Measurements from ENCODE around the gene GPR156. TPM values are rescaled to one million over a fixed set of nuclear protein-coding genes. Genes with fewer than 3 reads are reported as not detected.
"Not testable (repeated sequence)": the region's sequence is repeated elsewhere in the genome, so short reads cannot be mapped to it uniquely, and the experiment has no call there.

GPR156 gene
- total RNA-seq, 2 experiments from 2014 or later: not detected

DNA sequence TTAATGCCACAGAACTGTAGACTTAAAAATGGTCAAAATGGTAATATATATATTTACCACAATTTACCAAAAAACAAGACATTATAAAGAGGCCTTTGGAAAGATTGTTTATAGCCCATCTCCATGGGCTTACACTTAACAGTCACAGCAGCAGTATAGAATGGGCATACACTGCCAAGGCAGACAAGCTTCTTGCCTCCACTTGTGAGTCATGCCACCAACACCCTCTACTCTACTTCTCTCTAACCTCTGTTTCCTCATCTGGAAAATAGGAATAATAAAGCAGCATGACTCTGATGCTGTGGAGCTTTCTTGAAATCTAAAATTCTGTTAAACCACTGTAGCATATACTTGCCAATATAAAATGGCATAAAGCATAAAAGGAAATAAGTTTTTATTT, 14.4 kb upstream of the GPR156 start:
- no peaks in the 10 kb centered on the region for H3K9me3 Mint-ChIP-seq (ENCODE audit: insufficient read depth)
- peaks cover 7% of the 10 kb centered on the region for H3K27me3 Mint-ChIP-seq (ENCODE audit: low read depth)
- no peaks in the 10 kb centered on the region for H3K36me3 Mint-ChIP-seq (ENCODE audit: low read depth)
- DNase-seq (no peak), ATAC-seq (no peak)
- ChIA-PET CTCF (no interaction called here), POLR2A (no interaction called here)
- no peak overlapping the region for H3K27ac Mint-ChIP-seq
- no peak overlapping the region for H3K4me3 Mint-ChIP-seq
- H3K4me1 Mint-ChIP-seq (ENCODE audit: low read depth): no peaks in the 10 kb centered on the region

DNA sequence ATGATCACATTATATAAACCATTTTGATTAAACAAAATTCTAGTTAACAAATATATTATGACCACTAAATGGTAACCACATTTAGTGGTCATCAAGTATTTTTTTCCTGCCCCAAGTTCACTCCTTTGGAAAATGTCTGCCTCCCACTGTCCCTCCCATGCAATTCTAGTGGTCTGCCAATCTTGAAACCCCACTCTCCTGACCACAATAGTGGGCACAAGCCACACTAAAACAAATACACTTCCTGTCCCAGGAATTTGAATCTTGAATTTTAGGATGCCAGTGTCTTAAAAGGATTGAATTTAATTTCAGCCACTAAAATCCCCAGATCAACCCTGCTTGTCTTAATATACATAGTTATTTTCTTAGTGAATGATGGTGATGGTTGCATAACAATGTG, 14.0 kb upstream of the GPR156 start:
- CTCF ChIA-PET: no interaction called here
- no peaks in the 10 kb centered on the region for H3K4me1 Mint-ChIP-seq (ENCODE audit: low read depth)
- POLR2A ChIA-PET: no interaction called here
- H3K9me3 Mint-ChIP-seq (ENCODE audit: insufficient read depth): no peaks in the 10 kb centered on the region
- no peak for DNase-seq
- peaks cover 10% of the 10 kb centered on the region for H3K27me3 Mint-ChIP-seq (ENCODE audit: low read depth)
- H3K4me3 Mint-ChIP-seq: no peak overlapping the region
- ATAC-seq: no peak
- no peaks in the 10 kb centered on the region for H3K36me3 Mint-ChIP-seq (ENCODE audit: low read depth)
- no peak overlapping the region for H3K27ac Mint-ChIP-seq

DNA sequence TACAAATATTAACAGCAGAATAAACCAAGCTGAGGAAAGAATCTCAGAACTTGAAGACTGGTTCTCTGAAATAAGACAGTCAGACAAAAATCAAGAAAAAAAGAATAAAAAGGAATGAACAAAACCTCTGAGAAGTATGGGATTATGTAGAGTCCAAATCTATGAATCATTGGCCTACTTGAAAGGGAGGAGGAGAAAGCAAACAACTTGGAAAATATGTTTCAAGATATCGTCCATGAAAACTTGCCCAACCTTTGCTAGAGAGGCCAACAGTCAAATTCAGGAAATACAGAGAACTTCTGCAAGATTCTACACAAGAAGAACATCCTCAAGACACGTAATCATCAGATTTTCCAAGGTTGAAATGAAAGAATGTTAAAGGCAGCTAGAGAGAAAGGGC, 6.5 kb upstream of the GPR156 start:
- H3K4me3 Mint-ChIP-seq; H3K36me3 Mint-ChIP-seq (ENCODE audit: low read depth); ATAC-seq; H3K9me3 Mint-ChIP-seq (ENCODE audit: insufficient read depth); POLR2A ChIA-PET; DNase-seq; H3K27ac Mint-ChIP-seq; H3K4me1 Mint-ChIP-seq (ENCODE audit: low read depth): not testable (repeated sequence)
- H3K27me3 Mint-ChIP-seq (ENCODE audit: low read depth): peaks cover 20% of the 10 kb centered on the region
- CTCF ChIA-PET: interaction anchor here (0.6 to 0.7 kb wide), 2 partner anchors 40 to 57 kb away, joined by 3 to 5 read pairs; no protein-coding TSS in a partner anchor

DNA sequence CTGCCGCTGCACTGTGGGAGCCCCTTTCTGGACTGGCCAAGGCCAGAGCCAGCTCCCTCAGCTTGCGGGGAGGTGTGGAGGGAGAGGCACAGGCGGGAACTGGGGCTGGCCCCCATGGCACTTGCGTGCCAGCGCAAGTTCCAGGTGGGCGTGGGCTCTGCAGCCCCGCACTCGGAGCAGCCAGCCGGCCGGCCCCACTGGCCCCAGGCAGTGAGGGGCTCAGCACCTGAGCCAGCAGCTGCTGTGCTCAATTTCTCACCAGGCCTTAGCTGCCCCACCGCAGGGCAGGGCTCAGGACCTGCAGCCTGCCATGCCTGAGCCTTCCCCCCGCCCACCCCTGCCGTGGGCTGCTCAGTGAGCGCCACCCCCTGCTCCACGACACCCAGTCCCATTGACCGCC, 4.6 kb upstream of the GPR156 start:
- H3K27ac Mint-ChIP-seq: no peak overlapping the region
- H3K4me3 Mint-ChIP-seq: no peak overlapping the region
- peaks cover 29% of the 10 kb centered on the region for H3K27me3 Mint-ChIP-seq (ENCODE audit: low read depth)
- peaks cover 6% of the 10 kb centered on the region for H3K9me3 Mint-ChIP-seq (ENCODE audit: insufficient read depth)
- H3K36me3 Mint-ChIP-seq (ENCODE audit: low read depth): no peaks in the 10 kb centered on the region
- CTCF ChIA-PET: no interaction called here
- peaks cover 2% of the 10 kb centered on the region for H3K4me1 Mint-ChIP-seq (ENCODE audit: low read depth)
- POLR2A ChIA-PET: no interaction called here
- ATAC-seq (no peak), DNase-seq (no peak)

DNA sequence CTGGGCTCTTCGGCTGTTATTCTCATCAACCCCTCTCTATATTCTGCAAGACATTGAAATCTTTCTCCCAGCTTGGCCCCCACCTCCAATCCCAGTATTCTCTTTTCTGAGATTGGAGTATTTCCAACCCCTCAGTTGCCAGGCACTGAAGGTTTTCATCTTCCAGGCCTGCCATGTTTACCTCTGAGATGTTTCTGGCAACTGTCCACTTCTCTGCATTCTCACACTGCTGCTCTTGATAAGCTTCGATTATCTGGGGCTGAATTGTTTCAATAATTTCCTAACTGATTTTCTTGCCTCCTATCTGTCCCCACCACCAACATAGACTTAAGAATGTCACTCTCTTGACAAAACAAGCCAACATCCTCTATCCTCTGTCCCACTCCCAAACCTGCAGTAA, 1.4 kb upstream of the GPR156 start:
- ATAC-seq (no peak), DNase-seq (no peak)
- ChIA-PET CTCF (interaction anchor here (1.2 kb wide), 1 partner anchor 118 kb away, joined by 3 read pairs; no protein-coding TSS in a partner anchor), POLR2A (no interaction called here)
- Mint-ChIP-seq H3K9me3 (ENCODE audit: insufficient read depth) (no peaks in the 10 kb centered on the region), H3K27me3 (ENCODE audit: low read depth) (peaks cover 39% of the 10 kb centered on the region), H3K4me3 (no peak overlapping the region), H3K36me3 (ENCODE audit: low read depth) (no peaks in the 10 kb centered on the region), H3K4me1 (ENCODE audit: low read depth) (peaks cover 2% of the 10 kb centered on the region), H3K27ac (no peak overlapping the region)

DNA sequence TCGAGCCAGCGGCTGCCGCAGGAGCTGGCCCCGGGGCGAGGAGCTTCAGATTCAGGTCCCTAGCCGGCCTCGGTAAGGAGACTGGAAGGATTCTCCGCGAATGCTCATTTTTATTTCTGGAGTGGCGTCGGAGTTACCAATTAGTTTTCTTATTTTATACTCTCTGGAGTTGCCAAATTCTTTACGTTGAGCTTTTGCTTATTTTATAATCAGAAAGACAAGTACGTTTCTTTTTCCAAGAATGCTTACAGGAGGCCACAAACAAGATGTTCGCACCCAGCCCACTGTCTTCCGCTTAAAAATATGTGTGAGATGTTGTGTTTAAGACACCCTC, 453 bp upstream of the GPR156 start:
- peaks cover 2% of the 10 kb centered on the region for H3K4me1 Mint-ChIP-seq (ENCODE audit: low read depth)
- H3K27ac Mint-ChIP-seq: no peak overlapping the region
- ATAC-seq: no peak
- CTCF ChIA-PET: interaction anchor here (1.2 kb wide), 1 partner anchor 119 kb away, joined by 3 read pairs; no protein-coding TSS in a partner anchor
- H3K27me3 Mint-ChIP-seq (ENCODE audit: low read depth): peaks cover 48% of the 10 kb centered on the region
- DNase-seq: no peak
- H3K4me3 Mint-ChIP-seq: no peak overlapping the region
- H3K9me3 Mint-ChIP-seq (ENCODE audit: insufficient read depth): no peaks in the 10 kb centered on the region
- no peaks in the 10 kb centered on the region for H3K36me3 Mint-ChIP-seq (ENCODE audit: low read depth)
- POLR2A ChIA-PET: no interaction called here

DNA sequence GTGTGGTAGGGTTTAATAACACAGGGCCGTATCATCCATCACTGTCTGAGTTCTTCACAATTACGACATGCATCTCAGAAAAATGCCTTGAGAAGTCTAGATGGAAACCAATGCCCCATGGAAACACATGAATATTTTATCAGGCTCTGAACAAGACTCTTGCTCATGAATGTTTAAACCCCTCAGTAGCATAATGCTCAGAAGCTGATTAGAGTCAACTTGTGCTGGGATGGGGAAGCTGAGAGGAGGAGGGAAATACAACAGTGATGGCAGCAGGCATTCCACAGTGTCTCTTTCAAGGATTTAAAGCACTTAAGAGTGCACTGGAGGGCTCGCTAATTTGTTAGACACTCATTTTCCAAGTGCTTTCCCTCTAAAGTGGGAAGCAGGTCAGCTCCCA, 3.8 kb downstream of the GPR156 start:
- no peaks in the 10 kb centered on the region for H3K9me3 Mint-ChIP-seq (ENCODE audit: insufficient read depth)
- H3K36me3 Mint-ChIP-seq (ENCODE audit: low read depth): no peaks in the 10 kb centered on the region
- peaks cover 58% of the 10 kb centered on the region for H3K27me3 Mint-ChIP-seq (ENCODE audit: low read depth)
- H3K27ac Mint-ChIP-seq: no peak overlapping the region
- DNase-seq (no peak), ATAC-seq (no peak)
- ChIA-PET CTCF (no interaction called here), POLR2A (no interaction called here)
- H3K4me1 Mint-ChIP-seq (ENCODE audit: low read depth): peaks cover 2% of the 10 kb centered on the region
- no peak overlapping the region for H3K4me3 Mint-ChIP-seq

DNA sequence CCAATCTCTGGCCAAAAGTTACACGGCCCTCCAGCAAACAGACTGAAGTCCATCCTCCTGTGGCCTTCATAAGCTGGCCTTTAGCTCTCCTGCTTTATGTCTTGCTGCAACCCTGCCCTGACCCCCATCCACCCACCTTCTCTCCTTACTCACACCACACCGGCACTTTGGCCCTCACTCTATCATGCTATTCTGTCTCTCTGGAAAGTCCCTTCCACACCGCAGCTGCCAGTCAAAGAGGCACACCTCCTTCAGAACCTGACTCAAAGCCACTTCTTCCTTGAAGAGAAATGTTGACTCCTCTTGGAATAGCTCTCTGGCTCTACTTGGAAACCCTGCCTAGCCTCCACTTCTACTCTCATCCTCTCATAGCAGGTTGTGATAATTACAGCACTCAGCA, 4.5 kb downstream of the GPR156 start:
- POLR2A ChIA-PET: no interaction called here
- ATAC-seq: no peak

DNA sequence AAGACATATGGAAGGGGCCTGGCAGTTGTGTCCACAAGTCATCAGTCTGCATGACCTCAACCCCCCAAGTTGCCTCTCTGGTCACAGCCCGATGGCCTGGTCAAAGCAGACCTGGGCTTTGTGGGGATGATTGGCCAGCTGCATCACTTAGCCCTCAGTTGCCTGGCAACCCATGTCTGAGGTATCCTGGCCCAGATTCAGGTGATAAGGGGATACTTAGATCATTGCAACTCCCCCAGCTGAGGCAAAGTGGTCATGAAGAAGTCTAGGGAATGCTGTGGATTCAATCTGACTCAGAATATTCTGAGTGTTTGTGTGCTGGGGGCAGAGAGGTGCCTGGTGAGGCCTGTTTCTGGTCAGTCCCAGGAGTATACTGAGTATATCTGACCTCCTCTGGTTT, 5.0 kb downstream of the GPR156 start:
- POLR2A ChIA-PET: no interaction called here
- CTCF ChIA-PET: no interaction called here
- no peaks in the 10 kb centered on the region for H3K36me3 Mint-ChIP-seq (ENCODE audit: low read depth)
- ATAC-seq: no peak
- H3K4me1 Mint-ChIP-seq (ENCODE audit: low read depth): peaks cover 2% of the 10 kb centered on the region
- no peak overlapping the region for H3K27ac Mint-ChIP-seq
- peaks cover 55% of the 10 kb centered on the region for H3K27me3 Mint-ChIP-seq (ENCODE audit: low read depth)
- no peak overlapping the region for H3K4me3 Mint-ChIP-seq
- no peaks in the 10 kb centered on the region for H3K9me3 Mint-ChIP-seq (ENCODE audit: insufficient read depth)
- no peak for DNase-seq

More for the DNA sequence above, 4.5 kb downstream of the GPR156 start:
- H3K36me3 Mint-ChIP-seq (ENCODE audit: low read depth): no peaks in the 10 kb centered on the region
- no peak for DNase-seq
- no peak overlapping the region for H3K4me3 Mint-ChIP-seq
- H3K4me1 Mint-ChIP-seq (ENCODE audit: low read depth): peaks cover 2% of the 10 kb centered on the region
- H3K27ac Mint-ChIP-seq: no peak overlapping the region
- no peaks in the 10 kb centered on the region for H3K9me3 Mint-ChIP-seq (ENCODE audit: insufficient read depth)
- CTCF ChIA-PET: no interaction called here
- peaks cover 55% of the 10 kb centered on the region for H3K27me3 Mint-ChIP-seq (ENCODE audit: low read depth)

DNA sequence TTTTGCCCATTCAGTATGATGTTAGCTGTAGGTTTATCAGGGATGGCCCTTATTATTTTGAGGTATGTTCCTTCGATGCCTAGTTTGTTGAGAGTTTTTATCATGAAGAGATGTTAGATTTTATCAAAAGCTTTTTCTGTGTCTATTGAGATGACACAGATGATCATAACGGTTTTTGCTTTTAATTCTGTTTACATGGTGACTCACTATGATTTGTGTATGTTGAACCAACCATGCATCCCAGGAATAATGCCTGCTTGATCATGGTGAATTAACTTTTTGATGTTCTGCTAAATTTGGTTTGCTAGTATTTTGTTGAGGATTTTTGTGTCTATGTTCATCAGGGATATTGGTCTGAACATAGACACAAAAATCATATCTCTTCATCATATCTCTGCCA, 8.3 kb downstream of the GPR156 start:
- Mint-ChIP-seq H3K27ac (no peak overlapping the region), H3K9me3 (ENCODE audit: insufficient read depth) (no peaks in the 10 kb centered on the region), H3K4me1 (ENCODE audit: low read depth) (no peaks in the 10 kb centered on the region), H3K27me3 (ENCODE audit: low read depth) (peaks cover 39% of the 10 kb centered on the region), H3K4me3 (no peak overlapping the region), H3K36me3 (ENCODE audit: low read depth) (no peaks in the 10 kb centered on the region)
- ChIA-PET POLR2A (no interaction called here), CTCF (no interaction called here)
- no peak for ATAC-seq
- DNase-seq: no peak

DNA sequence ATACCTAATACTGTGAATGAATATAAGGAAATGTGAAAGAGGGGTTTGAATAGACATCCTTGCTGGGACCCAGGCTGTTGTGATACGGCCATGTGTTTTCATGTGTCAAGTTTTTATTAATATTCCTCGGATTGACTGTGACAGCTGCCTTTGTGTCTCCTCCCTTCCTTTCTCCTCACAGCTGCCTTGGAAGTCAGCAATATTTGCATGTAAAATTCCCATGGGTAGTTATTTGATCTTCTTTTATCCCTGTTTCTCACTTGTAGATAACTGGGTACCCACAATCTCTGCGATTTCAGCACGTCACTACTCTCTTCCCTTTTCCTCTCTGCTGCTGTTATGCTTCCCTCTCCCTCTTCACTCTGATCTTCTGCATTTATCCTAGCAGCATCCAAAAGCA, 9.4 kb downstream of the GPR156 start:
- H3K4me3 Mint-ChIP-seq: no peak overlapping the region
- peaks cover 35% of the 10 kb centered on the region for H3K27me3 Mint-ChIP-seq (ENCODE audit: low read depth)
- ATAC-seq (no peak), DNase-seq (no peak)
- ChIA-PET CTCF (no interaction called here), POLR2A (no interaction called here)
- H3K4me1 Mint-ChIP-seq (ENCODE audit: low read depth): no peaks in the 10 kb centered on the region
- no peaks in the 10 kb centered on the region for H3K9me3 Mint-ChIP-seq (ENCODE audit: insufficient read depth)
- no peaks in the 10 kb centered on the region for H3K36me3 Mint-ChIP-seq (ENCODE audit: low read depth)
- no peak overlapping the region for H3K27ac Mint-ChIP-seq

DNA sequence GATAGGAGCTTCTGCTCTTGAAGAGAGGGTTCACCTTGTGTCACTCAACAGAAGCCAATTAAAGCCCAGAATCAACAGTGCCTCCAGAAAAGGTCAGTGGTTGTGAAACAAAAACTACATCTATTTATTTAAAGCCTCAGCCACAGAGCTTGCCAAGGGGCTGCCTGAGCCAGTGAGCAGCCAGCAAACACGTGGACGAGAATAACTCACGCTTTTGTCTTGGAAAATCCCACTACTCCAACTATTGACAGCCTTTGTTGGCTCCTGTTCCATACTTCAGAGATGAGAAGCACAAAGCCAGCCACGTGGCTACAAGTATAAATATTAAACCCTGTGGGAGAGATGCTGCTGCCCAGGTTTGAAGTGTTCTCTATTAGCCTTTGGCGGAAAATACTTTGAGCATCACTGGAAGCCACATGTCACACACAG, 10.3 kb downstream of the GPR156 start:
- DNase-seq: no peak
- Mint-ChIP-seq H3K27ac (no peak overlapping the region), H3K27me3 (ENCODE audit: low read depth) (peaks cover 38% of the 10 kb centered on the region), H3K36me3 (ENCODE audit: low read depth) (no peaks in the 10 kb centered on the region), H3K9me3 (ENCODE audit: insufficient read depth) (no peaks in the 10 kb centered on the region), H3K4me3 (no peak overlapping the region), H3K4me1 (ENCODE audit: low read depth) (no peaks in the 10 kb centered on the region)
- POLR2A ChIA-PET: no interaction called here
- no peak for ATAC-seq
- CTCF ChIA-PET: no interaction called here

DNA sequence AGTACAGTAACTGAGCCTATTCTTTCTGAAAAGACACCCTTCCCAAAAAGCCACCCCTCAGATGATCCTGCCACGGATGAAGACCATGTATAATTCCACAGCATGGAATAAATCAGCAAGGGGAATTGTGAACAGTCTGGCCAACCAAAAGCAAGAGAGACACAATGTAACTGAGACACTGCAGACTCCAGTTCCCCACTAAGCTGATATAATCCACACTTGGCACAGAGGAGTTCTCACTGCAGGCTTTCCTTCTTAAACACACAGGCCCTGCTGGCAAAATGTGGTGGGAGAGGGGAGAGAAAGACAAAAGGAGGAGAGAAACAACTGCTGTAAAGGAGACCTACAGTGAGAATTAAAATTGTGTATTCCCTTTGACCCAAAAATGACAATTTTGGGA, 12.7 kb downstream of the GPR156 start:
- ATAC-seq (no peak), DNase-seq (no peak)
- Mint-ChIP-seq H3K27me3 (ENCODE audit: low read depth) (peaks cover 33% of the 10 kb centered on the region), H3K9me3 (ENCODE audit: insufficient read depth) (no peaks in the 10 kb centered on the region), H3K4me1 (ENCODE audit: low read depth) (no peaks in the 10 kb centered on the region), H3K27ac (no peak overlapping the region), H3K4me3 (no peak overlapping the region), H3K36me3 (ENCODE audit: low read depth) (no peaks in the 10 kb centered on the region)
- ChIA-PET POLR2A (no interaction called here), CTCF (interaction anchor here (0.9 to 1.5 kb wide), 2 partner anchors 28 to 145 kb away, joined by 3 to 8 read pairs; no protein-coding TSS in a partner anchor)

All from activated CD8-positive, alpha-beta T cell treated with anti-CD3 and anti-CD28 coated beads, Interleukin-2, amount 10 ng/mL, durations not matched to agents 7 days and 5 days (primary cell).